ENCODE measurements around the gene APC. TPM values are rescaled to one million over a fixed set of nuclear protein-coding genes. Genes with fewer than 3 reads are reported as not detected.

The APC gene
- total RNA-seq, 2 donors from 2014 or later = 27.5 to 75.8 TPM

- TF ChIP-seq CTCF (IDR thresholded peaks at IDR 0.05) = no peak
- TF ChIP-seq POLR2A (IDR thresholded peaks at IDR 0.05) = no peak
- H3K9me3 ChIP-seq = no peaks in the 10 kb centered on the region
- intact Hi-C loops (cut with DNase I) = no loop called here
- no peak overlapping the region for H3K4me3 ChIP-seq
- H3K27ac ChIP-seq = no peak overlapping the region
- 67 to 74% methylated on average over 3 of the region's 3 CpGs for WGBS, 2 donors
- no peak for ATAC-seq
- no peaks in the 10 kb centered on the region for H3K4me1 ChIP-seq
- H3K36me3 ChIP-seq (replicated peaks in 1 of 2; ENCODE audit: insufficient read depth in 1 of 2, low read depth in 2 of 2) = peaks cover 3 to 17% of the 10 kb centered on the region in 2 donors
- no peak for DNase-seq
- H3K27me3 ChIP-seq = no peaks in the 10 kb centered on the region
These were observed 133.3 kb downstream of the APC start for GRCh38 chr5:112870966-112871365.

GRCh38 chr5:112876362-112876761 is 138.7 kb downstream of the APC start:
- intact Hi-C loops (cut with DNase I) = no loop called here
- no peaks in the 10 kb centered on the region for H3K27me3 ChIP-seq
- no peak for DNase-seq
- peaks cover 14% of the 10 kb centered on the region for H3K4me1 ChIP-seq
- WGBS, 2 donors = 36 to 40% methylated on average over 2 of the region's 2 CpGs
- H3K9me3 ChIP-seq = no peaks in the 10 kb centered on the region
- H3K4me3 ChIP-seq = no peak overlapping the region
- peak overlapping the region in 1 of 4 donors; percentile 9 for H3K27ac ChIP-seq
- TF ChIP-seq POLR2A (IDR thresholded peaks at IDR 0.05) = no peak
- TF ChIP-seq CTCF (IDR thresholded peaks at IDR 0.05) = no peak
- no peak for ATAC-seq
- H3K36me3 ChIP-seq (replicated peaks in 1 of 2; ENCODE audit: insufficient read depth in 1 of 2, low read depth in 2 of 2) = peaks cover 0 to 9% of the 10 kb centered on the region in 2 donors

- peaks cover 14% of the 10 kb centered on the region for H3K4me1 ChIP-seq
- no peaks in the 10 kb centered on the region for H3K27me3 ChIP-seq
- no peak overlapping the region for H3K27ac ChIP-seq
- H3K9me3 ChIP-seq = no peaks in the 10 kb centered on the region
- DNase-seq (no peak), ATAC-seq (no peak)
- H3K36me3 ChIP-seq (replicated peaks in 1 of 2; ENCODE audit: insufficient read depth in 1 of 2, low read depth in 2 of 2) = peaks cover 0 to 13% of the 10 kb centered on the region in 2 donors
- intact Hi-C loops (cut with DNase I) = no loop called here
- WGBS, 2 donors = 55 to 80% methylated on average over 4 of the region's 4 CpGs
- no peak for TF ChIP-seq POLR2A (IDR thresholded peaks at IDR 0.05)
- no peak for TF ChIP-seq CTCF (IDR thresholded peaks at IDR 0.05)
- no peak overlapping the region for H3K4me3 ChIP-seq
These were observed 140.4 kb downstream of the APC start for GRCh38 chr5:112878101-112878500.

GRCh38 chr5:112878760-112879159 is 141.1 kb downstream of the APC start:
- DNase-seq = no peak
- WGBS, 2 donors = 48 to 57% methylated on average over 4 of the region's 4 CpGs
- TF ChIP-seq CTCF (IDR thresholded peaks at IDR 0.05) = no peak
- TF ChIP-seq POLR2A (IDR thresholded peaks at IDR 0.05) = no peak
- Histone ChIP-seq H3K27ac (peak overlapping the region in 1 of 4 donors; percentile 49), H3K27me3 (no peaks in the 10 kb centered on the region), H3K36me3 (replicated peaks in 1 of 2; ENCODE audit: insufficient read depth in 1 of 2, low read depth in 2 of 2) (peaks cover 0 to 14% of the 10 kb centered on the region in 2 donors), H3K4me3 (no peak overlapping the region), H3K4me1 (peaks cover 19% of the 10 kb centered on the region), H3K9me3 (no peaks in the 10 kb centered on the region)
- peak; percentile 46 for ATAC-seq
- intact Hi-C loops (cut with DNase I) = no loop called here

- WGBS, 2 donors = 93 to 97% methylated on average over 2 of the region's 2 CpGs
These were observed 142.7 kb downstream of the APC start for GRCh38 chr5:112880219-112880964.

More at GRCh38 chr5:112880219-112880964, 142.7 kb downstream of the APC start:
- no peaks in the 10 kb centered on the region for H3K27me3 ChIP-seq
- ATAC-seq = no peak
- H3K27ac ChIP-seq = peak overlapping the region in 1 of 4 donors; percentile 5
- H3K4me1 ChIP-seq = peaks cover 29% of the 10 kb centered on the region
- H3K4me3 ChIP-seq = no peak overlapping the region
- H3K36me3 ChIP-seq (replicated peaks in 1 of 2; ENCODE audit: insufficient read depth in 1 of 2, low read depth in 2 of 2) = peaks cover 0 to 20% of the 10 kb centered on the region in 2 donors
- intact Hi-C loops (cut with DNase I) = no loop called here
- TF ChIP-seq CTCF (IDR thresholded peaks at IDR 0.05) = no peak
- TF ChIP-seq POLR2A (IDR thresholded peaks at IDR 0.05) = no peak
- no peak for DNase-seq
- H3K9me3 ChIP-seq = no peaks in the 10 kb centered on the region

Data from body of pancreas (tissue), 4 donors.